Colonic mucosa (tissue), 4 donors: ENCODE data around the gene LIN7A. TPM values are rescaled to one million over a fixed set of nuclear protein-coding genes. Genes with fewer than 3 reads are reported as not detected.

Experiments
- DNase-seq: peaks from one replicate; pipeline ENCODE4 v3.0.0-alpha.2; 2020
- H3K27ac ChIP-seq: fragments of 200-600 bp; one replicate; pipeline ENCODE4 v1.8.0; 2021
- H3K27me3 ChIP-seq: fragments of 200-600 bp; one replicate; pipeline ENCODE4 v1.8.0; 2021
- H3K36me3 ChIP-seq: fragments of 200-600 bp; one replicate; pipeline ENCODE4 v1.8.0; 2021
- H3K4me1 ChIP-seq: fragments of 200-600 bp; one replicate; pipeline ENCODE4 v1.8.0; 2021; ENCODE audit warnings: mild to moderate bottlenecking
- H3K4me3 ChIP-seq: fragments of 200-600 bp; one replicate; pipeline ENCODE4 v1.8.0; 2021
- H3K9ac ChIP-seq, 2 donors: one replicate each; pipeline ENCODE4 v1.7.0; 2013; ENCODE audit warnings: control low read depth in 2 of 2, low read depth in 2 of 2, low read length in 2 of 2
- H3K9me3 ChIP-seq: fragments of 200-600 bp; one replicate; pipeline ENCODE4 v1.8.0; 2021
- intact Hi-C: fragments of 100-400 bp; cut with DNase I; formaldehyde crosslinking; loops from one replicate; pipeline ENCODE4 v1.14.1; 2022
- total RNA-seq, 2 donors: library from RNA; stranded (reverse); fragmentation: NEBNext Ultra II Directional in 1 of 2; extraction: Animal tissue kit (Norgen Biotek cat#: 25700) in 1 of 2; gene quantifications; one replicate each; pipeline ENCODE4 v1.2.1, GENCODE V29; 2021
- TF ChIP-seq, protein P1 (sequence below): fragments of 200-600 bp; IDR thresholded peaks from one replicate; pipeline ENCODE4 v1.8.0; 2022; ENCODE audit warnings: antibody characterized with exemption, mild to moderate bottlenecking
- donor health status: healthy.
- donor health status: DM: no; HTN: no; CAD: no.
- donor health status: DM: no; HTN: no; CAD: no.

Gene LIN7A
- total RNA-seq, 2 donors from 2014 or later: 0.17 to 1.8 TPM

GRCh38 chr12:80869264-80869663 lies 68.5 kb downstream of the LIN7A start:
- no peaks in the 10 kb centered on the region for H3K9me3 ChIP-seq
- no peak for DNase-seq
- H3K36me3 ChIP-seq: no peaks in the 10 kb centered on the region
- H3K4me3 ChIP-seq: no peak overlapping the region
- intact Hi-C loops: no loop called here
- TF ChIP-seq, protein P1, sequence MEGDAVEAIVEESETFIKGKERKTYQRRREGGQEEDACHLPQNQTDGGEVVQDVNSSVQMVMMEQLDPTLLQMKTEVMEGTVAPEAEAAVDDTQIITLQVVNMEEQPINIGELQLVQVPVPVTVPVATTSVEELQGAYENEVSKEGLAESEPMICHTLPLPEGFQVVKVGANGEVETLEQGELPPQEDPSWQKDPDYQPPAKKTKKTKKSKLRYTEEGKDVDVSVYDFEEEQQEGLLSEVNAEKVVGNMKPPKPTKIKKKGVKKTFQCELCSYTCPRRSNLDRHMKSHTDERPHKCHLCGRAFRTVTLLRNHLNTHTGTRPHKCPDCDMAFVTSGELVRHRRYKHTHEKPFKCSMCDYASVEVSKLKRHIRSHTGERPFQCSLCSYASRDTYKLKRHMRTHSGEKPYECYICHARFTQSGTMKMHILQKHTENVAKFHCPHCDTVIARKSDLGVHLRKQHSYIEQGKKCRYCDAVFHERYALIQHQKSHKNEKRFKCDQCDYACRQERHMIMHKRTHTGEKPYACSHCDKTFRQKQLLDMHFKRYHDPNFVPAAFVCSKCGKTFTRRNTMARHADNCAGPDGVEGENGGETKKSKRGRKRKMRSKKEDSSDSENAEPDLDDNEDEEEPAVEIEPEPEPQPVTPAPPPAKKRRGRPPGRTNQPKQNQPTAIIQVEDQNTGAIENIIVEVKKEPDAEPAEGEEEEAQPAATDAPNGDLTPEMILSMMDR: no peak
- no peaks in the 10 kb centered on the region for H3K4me1 ChIP-seq
- H3K27me3 ChIP-seq: no peaks in the 10 kb centered on the region
- H3K27ac ChIP-seq: no peak overlapping the region
- no peak overlapping the region for H3K9ac ChIP-seq

DNA sequence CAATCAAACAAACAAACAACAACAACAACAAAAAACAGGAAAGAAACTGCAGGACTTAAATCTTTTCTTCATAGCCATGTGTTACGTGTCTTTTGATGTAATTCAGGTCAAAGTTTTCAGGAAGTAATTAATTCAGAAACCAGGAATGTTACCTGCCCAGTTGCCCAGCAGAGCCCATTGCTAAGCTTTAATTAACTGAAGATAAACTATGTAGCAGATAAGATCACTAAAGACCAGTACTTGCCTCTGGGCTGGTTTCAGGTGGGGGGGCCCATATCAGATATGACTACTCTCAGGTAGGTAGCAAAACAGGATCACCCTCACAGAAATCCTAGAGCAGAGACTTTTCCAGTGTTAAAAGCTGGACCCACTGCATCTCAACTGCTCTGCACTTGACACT lies 69.2 kb downstream of the LIN7A start:
- TF ChIP-seq, protein P1: no peak
- intact Hi-C loops: no loop called here
- Histone ChIP-seq H3K9me3 (no peaks in the 10 kb centered on the region), H3K4me1 (no peaks in the 10 kb centered on the region), H3K27me3 (no peaks in the 10 kb centered on the region), H3K4me3 (no peak overlapping the region), H3K9ac (no peak overlapping the region), H3K27ac (no peak overlapping the region), H3K36me3 (no peaks in the 10 kb centered on the region)
- no peak for DNase-seq

DNA sequence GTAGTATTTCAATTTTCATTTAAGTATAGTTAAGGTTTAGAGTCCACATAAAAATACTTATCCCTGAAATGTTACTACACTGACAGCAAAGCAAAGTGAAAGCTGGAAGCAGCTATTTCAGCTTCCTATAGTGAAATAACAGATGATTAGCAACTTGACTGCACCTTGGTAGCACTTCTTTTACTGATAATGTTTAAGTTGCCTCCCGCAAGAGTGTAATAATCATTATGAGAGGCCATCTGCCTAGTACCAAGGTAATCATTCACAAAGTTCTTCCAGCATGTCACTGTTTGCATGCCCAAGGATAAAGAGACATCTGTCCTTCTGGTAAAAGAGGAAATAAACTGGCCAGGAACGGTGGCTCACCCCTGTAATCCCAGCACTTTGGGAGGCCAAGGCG lies 69.8 kb downstream of the LIN7A start:
- Histone ChIP-seq H3K27me3 (no peaks in the 10 kb centered on the region), H3K36me3 (no peaks in the 10 kb centered on the region), H3K4me3 (no peak overlapping the region), H3K9ac (no peak overlapping the region), H3K27ac (no peak overlapping the region), H3K4me1 (no peaks in the 10 kb centered on the region), H3K9me3 (no peaks in the 10 kb centered on the region)
- no peak for DNase-seq
- TF ChIP-seq, protein P1: no peak
- intact Hi-C loops: no loop called here

- intact Hi-C loops: no loop called here
- Histone ChIP-seq H3K27me3 (no peaks in the 10 kb centered on the region), H3K9ac (no peak overlapping the region), H3K4me1 (no peaks in the 10 kb centered on the region), H3K27ac (no peak overlapping the region), H3K4me3 (no peak overlapping the region), H3K9me3 (no peaks in the 10 kb centered on the region), H3K36me3 (no peaks in the 10 kb centered on the region)
- TF ChIP-seq, protein P1: no peak
- DNase-seq: no peak
These were observed 73.5 kb downstream of the LIN7A start for GRCh38 chr12:80864046-80864735.

- H3K9me3 ChIP-seq: no peaks in the 10 kb centered on the region
- H3K4me3 ChIP-seq: no peak overlapping the region
- intact Hi-C loops: no loop called here
- DNase-seq: no peak
- no peaks in the 10 kb centered on the region for H3K27me3 ChIP-seq
- TF ChIP-seq, protein P1: no peak
- H3K36me3 ChIP-seq: no peaks in the 10 kb centered on the region
- H3K4me1 ChIP-seq: no peaks in the 10 kb centered on the region
- no peak overlapping the region for H3K9ac ChIP-seq
- H3K27ac ChIP-seq: no peak overlapping the region
These were observed 75.2 kb downstream of the LIN7A start for GRCh38 chr12:80862531-80862930.
